ENCODE measurements around the gene PYDC2.

GRCh38 chr3:191473661-191474198 is 12.8 kb downstream of the PYDC2 start:
- no peak for TF ChIP-seq CTCF (conservative IDR thresholded peaks at IDR 0.05 in 1 of 2, IDR thresholded peaks at IDR 0.05 in 1 of 2; ENCODE audit: extremely low read depth in 1 of 2, insufficient read depth in 1 of 2, low read depth in 1 of 2, low read length in 2 of 2)
- no peak for TF ChIP-seq EZH2 (IDR thresholded peaks at IDR 0.05; ENCODE audit: borderline replicate concordance, low read length)

All from mammary epithelial cell (primary cell).